ENCODE data around the gene AVEN.
"Not testable (repeated sequence)": the region's sequence is repeated elsewhere in the genome, so short reads cannot be mapped to it uniquely, and the experiment has no call there.

The AVEN gene

GRCh38 chr15:34039790-34040113 lies 748 bp upstream of the AVEN start:
- no peak for DNase-seq (ENCODE audit: low spot score)

- peak; percentile 82 for DNase-seq (ENCODE audit: low spot score)
Observed at GRCh38 chr15:34038023-34038870, 757 bp downstream of the AVEN start.

- DNase-seq (ENCODE audit: low spot score): no peak
Observed at GRCh38 chr15:34031987-34032760, 6.8 kb downstream of the AVEN start.

GRCh38 chr15:34027606-34028005 lies 11.4 kb downstream of the AVEN start:
- no peak for DNase-seq (ENCODE audit: low spot score)

GRCh38 chr15:34025252-34025651 lies 13.8 kb downstream of the AVEN start:
- DNase-seq (ENCODE audit: low spot score): no peak

GRCh38 chr15:34023907-34024306 lies 15.1 kb downstream of the AVEN start:
- no peak for DNase-seq (ENCODE audit: low spot score)

- no peak for DNase-seq (ENCODE audit: low spot score)
Observed at GRCh38 chr15:34019369-34019990, 19.5 kb downstream of the AVEN start.

- DNase-seq (ENCODE audit: low spot score): not testable (repeated sequence)
Observed at GRCh38 chr15:34018738-34019137, 20.3 kb downstream of the AVEN start.

- DNase-seq (ENCODE audit: low spot score): no peak
Observed at GRCh38 chr15:34018021-34018645, 20.9 kb downstream of the AVEN start.

- no peak for DNase-seq (ENCODE audit: low spot score)
Observed at GRCh38 chr15:34014556-34014955, 24.4 kb downstream of the AVEN start.

- no peak for DNase-seq (ENCODE audit: low spot score)
Observed at GRCh38 chr15:34013746-34014145, 25.3 kb downstream of the AVEN start.

- DNase-seq (ENCODE audit: low spot score): no peak
Observed at GRCh38 chr15:34012461-34013028, 26.5 kb downstream of the AVEN start.

GRCh38 chr15:34011481-34011880 lies 27.5 kb downstream of the AVEN start:
- DNase-seq (ENCODE audit: low spot score): no peak

- DNase-seq (ENCODE audit: low spot score): no peak
Observed at GRCh38 chr15:34010921-34011320, 28.1 kb downstream of the AVEN start.

- DNase-seq (ENCODE audit: low spot score): no peak
Observed at GRCh38 chr15:34009656-34010055, 29.3 kb downstream of the AVEN start.

- DNase-seq (ENCODE audit: low spot score): no peak
Observed at GRCh38 chr15:34006381-34006780, 32.6 kb downstream of the AVEN start.

GRCh38 chr15:34001536-34001935 lies 37.5 kb downstream of the AVEN start:
- DNase-seq (ENCODE audit: low spot score): no peak

GRCh38 chr15:33995666-33996065 lies 43.3 kb downstream of the AVEN start:
- not testable (repeated sequence) for DNase-seq (ENCODE audit: low spot score)

GRCh38 chr15:33994005-33994615 lies 44.9 kb downstream of the AVEN start:
- no peak for DNase-seq (ENCODE audit: low spot score)

GRCh38 chr15:33988384-33988783 lies 50.6 kb downstream of the AVEN start:
- DNase-seq (ENCODE audit: low spot score): no peak

- no peak for DNase-seq (ENCODE audit: low spot score)
Observed at GRCh38 chr15:33987444-33987843, 51.6 kb downstream of the AVEN start.

GRCh38 chr15:33985751-33986150 lies 53.3 kb downstream of the AVEN start:
- DNase-seq (ENCODE audit: low spot score): no peak

All from LoVo (cell line).